ENCODE measurements around the gene FASTKD1.
"Not testable (repeated sequence)": the region's sequence is repeated elsewhere in the genome, so short reads cannot be mapped to it uniquely, and the experiment has no call there.

DNA sequence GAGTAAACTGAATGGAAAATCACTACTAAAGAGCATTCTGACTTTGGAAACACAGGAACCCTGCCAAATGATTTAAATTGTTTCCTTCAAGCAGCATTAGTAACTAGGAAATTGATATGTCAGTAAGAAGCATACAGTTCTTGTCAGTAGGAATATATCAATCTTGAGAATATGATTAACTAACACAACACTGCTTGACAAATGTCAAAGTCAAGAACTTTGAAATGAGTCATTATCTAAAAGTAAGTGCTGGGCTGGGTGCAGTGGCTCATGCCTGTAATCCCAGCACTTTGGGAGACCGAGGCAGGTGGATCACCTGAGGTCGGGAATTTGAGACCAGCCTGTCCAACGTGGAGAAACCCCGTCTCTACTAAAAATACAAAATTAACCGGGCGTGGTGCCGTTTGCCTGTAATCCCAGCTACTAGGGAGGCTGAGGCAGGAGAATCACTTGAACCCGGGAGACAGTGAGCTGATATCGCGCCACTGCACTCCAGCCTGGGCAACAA is 57.1 kb downstream of the FASTKD1 start:
- TF ChIP-seq, protein P1, sequence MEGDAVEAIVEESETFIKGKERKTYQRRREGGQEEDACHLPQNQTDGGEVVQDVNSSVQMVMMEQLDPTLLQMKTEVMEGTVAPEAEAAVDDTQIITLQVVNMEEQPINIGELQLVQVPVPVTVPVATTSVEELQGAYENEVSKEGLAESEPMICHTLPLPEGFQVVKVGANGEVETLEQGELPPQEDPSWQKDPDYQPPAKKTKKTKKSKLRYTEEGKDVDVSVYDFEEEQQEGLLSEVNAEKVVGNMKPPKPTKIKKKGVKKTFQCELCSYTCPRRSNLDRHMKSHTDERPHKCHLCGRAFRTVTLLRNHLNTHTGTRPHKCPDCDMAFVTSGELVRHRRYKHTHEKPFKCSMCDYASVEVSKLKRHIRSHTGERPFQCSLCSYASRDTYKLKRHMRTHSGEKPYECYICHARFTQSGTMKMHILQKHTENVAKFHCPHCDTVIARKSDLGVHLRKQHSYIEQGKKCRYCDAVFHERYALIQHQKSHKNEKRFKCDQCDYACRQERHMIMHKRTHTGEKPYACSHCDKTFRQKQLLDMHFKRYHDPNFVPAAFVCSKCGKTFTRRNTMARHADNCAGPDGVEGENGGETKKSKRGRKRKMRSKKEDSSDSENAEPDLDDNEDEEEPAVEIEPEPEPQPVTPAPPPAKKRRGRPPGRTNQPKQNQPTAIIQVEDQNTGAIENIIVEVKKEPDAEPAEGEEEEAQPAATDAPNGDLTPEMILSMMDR (IDR thresholded peaks at IDR 0.05): not testable (repeated sequence)
- TF ChIP-seq EP300 (IDR thresholded peaks at IDR 0.05): not testable (repeated sequence)

Measured in ovary (tissue), 3 donors.